Large intestine (tissue), 3 donors: ENCODE results near the gene GATAD2B. TPM values are rescaled to one million over a fixed set of nuclear protein-coding genes. Genes with fewer than 3 reads are reported as not detected.
A peak's percentile ranks its signal among the peaks of the same experiment; 100 is the strongest.
"Not testable (repeated sequence)": the region's sequence is repeated elsewhere in the genome, so short reads cannot be mapped to it uniquely, and the experiment has no call there.

ENCODE experiments used
- DNase-seq, 2 donors: peaks; one replicate each; pipeline versions ENCODE4 v3.0.0 to v3.0.0-alpha.2; 2013
- H3K27ac ChIP-seq: one replicate; pipeline ENCODE4 v1.5.1; 2013; ENCODE audit warnings: low read length
- H3K27me3 ChIP-seq: 2 replicates; pipeline ENCODE4 v1.6.1; 2013; ENCODE audit warnings: low read length; ENCODE audit not compliant: control insufficient read depth, insufficient read depth
- H3K36me3 ChIP-seq: 2 replicates; pipeline ENCODE4 v1.6.1; 2013; ENCODE audit warnings: low read length; ENCODE audit not compliant: control insufficient read depth, insufficient read depth
- H3K4me1 ChIP-seq: one replicate; pipeline ENCODE4 v1.6.1; 2013; ENCODE audit warnings: low read length; ENCODE audit not compliant: control insufficient read depth, insufficient read depth
- H3K4me3 ChIP-seq: one replicate; pipeline ENCODE4 v1.5.1; 2013; ENCODE audit warnings: low read length
- H3K9me3 ChIP-seq: one replicate; pipeline ENCODE4 v1.6.1; 2013; ENCODE audit warnings: mild to moderate bottlenecking, low read depth, low read length, moderate library complexity; ENCODE audit not compliant: control insufficient read depth
- WGBS: methylation state at CpG from one replicate; pipeline ENCODE4 v1.1.5; 2013; ENCODE audit warnings: low lambda C conversion rate; ENCODE audit not compliant: insufficient coverage; 5-methylcytosine and 5-hydroxymethylcytosine counted together
- polyA plus RNA-seq: library from polyadenylated mRNA; unstranded; fragments of 120-200 nt; gene quantifications from one replicate; pipeline ENCODE4 v1.2.1, GENCODE V29; 2013

Gene GATAD2B
- polyA plus RNA-seq, 1 donor: 13.5 TPM

DNA sequence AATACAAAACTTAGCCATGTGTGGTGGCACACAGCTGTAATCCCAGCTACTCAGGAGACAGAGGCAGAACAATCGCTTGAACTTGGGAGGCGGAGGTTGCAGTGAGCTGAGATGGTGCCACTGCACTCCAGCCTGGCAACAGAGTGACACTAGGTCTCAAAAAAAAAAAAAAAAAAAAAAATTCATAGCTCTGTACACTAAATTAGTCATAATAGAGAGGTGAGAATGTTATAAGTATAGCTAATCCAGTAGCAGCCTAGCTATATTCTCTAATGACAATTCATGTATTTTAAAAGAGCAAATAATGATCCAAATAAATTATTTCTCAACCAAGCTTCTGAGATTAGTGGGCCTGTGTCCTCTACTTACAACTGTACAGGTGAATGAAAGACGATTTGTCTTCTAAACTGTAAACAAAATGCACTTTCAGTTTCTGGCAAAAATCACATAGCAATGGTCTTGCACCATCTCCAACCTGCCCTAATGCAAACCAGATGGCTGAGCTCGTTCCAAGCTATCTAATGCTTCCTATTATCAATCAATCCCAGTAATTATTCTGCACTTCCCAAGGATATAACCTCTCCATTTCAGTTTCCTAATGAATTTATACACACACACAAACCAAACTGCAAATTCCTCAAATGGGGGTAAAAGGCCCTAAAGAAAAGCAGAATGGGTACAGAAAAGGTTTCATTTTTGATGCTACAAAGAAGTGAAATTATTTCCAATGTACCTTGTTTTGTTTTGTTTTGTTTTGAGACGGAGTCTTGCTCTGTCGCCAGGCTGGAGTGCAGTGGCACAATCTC is 56.5 kb downstream of the GATAD2B start:
- peak in 1 of 2 donors; percentile 20 for DNase-seq
- peaks cover 5% of the 10 kb centered on the region for H3K9me3 ChIP-seq
- no peak overlapping the region for H3K4me3 ChIP-seq
- H3K36me3 ChIP-seq: peaks cover 2% of the 10 kb centered on the region
- no peaks in the 10 kb centered on the region for H3K27me3 ChIP-seq
- WGBS: 94% methylated on average over 2 of the region's 6 CpGs
- H3K27ac ChIP-seq: no peak overlapping the region
- H3K4me1 ChIP-seq: no peaks in the 10 kb centered on the region

DNA sequence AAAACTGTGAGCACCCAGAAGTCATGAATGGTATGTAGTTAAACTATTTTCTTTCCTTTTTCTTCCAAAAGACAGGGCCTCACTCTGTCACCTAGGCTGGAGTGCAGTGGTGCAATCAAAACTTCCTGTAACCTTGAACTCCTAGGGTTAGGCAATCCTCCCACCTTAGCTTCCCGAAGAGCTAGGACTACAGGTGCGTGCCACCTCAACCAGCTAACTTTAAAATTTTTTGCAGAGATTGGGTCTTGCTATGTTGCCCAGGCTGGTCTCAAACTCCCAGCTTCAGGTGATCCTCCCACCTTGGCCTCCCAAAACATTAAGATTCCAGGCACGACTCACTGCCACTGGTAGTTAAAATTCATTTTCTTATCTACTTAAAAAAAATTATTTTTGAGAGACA is 62.5 kb downstream of the GATAD2B start:
- no peak for DNase-seq
- no peaks in the 10 kb centered on the region for H3K36me3 ChIP-seq
- no peaks in the 10 kb centered on the region for H3K4me1 ChIP-seq
- H3K27me3 ChIP-seq: no peaks in the 10 kb centered on the region
- no peak overlapping the region for H3K27ac ChIP-seq
- no peaks in the 10 kb centered on the region for H3K9me3 ChIP-seq
- no CpG with 5 or more reads among the region's 3 CpGs for WGBS
- H3K4me3 ChIP-seq: no peak overlapping the region

DNA sequence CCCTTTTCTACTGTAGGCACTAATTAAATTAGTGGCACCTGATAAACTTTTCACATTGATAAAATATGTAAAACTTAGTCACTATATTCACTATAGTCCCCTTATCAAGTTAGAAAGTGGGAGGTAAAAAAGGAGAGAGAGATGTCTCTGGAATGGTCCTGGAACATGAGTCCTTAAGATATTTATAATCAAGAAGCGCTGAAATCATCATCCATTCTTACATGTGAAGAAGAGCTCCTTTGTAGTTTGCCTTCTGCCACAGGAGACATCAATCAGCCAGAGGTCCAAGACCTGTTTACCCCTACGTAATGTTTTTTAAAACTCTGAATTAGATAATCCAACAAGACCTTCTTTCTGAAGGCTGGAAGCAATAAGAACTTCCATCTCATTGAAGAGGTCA is 65.3 kb downstream of the GATAD2B start:
- WGBS: no CpG with 5 or more reads among the region's 2 CpGs
- DNase-seq: no peak
- Histone ChIP-seq H3K4me3 (no peak overlapping the region), H3K9me3 (no peaks in the 10 kb centered on the region), H3K27me3 (no peaks in the 10 kb centered on the region), H3K36me3 (peaks cover 8% of the 10 kb centered on the region), H3K27ac (no peak overlapping the region), H3K4me1 (no peaks in the 10 kb centered on the region)

DNA sequence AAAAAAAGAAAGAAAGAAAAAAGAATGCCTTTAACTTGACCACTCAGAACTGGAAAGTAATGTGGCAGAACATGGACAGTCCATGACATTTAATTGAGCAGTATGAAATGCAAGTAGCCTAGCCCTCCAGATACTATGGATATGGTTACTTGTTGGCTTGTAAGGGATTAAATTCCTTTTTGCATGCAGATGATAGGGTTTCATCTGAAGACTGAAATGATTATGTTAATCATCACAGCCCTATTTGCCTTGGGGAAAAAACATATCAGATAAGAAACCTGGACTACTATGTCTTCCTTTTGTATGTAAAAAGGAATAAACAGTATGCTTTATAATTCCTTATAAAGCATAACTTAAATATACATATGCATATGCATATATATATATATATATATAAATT is 66.0 kb downstream of the GATAD2B start:
- H3K4me1 ChIP-seq: no peaks in the 10 kb centered on the region
- DNase-seq: no peak
- no peak overlapping the region for H3K4me3 ChIP-seq
- no peaks in the 10 kb centered on the region for H3K27me3 ChIP-seq
- H3K27ac ChIP-seq: no peak overlapping the region
- no peaks in the 10 kb centered on the region for H3K9me3 ChIP-seq
- H3K36me3 ChIP-seq: peaks cover 13% of the 10 kb centered on the region

DNA sequence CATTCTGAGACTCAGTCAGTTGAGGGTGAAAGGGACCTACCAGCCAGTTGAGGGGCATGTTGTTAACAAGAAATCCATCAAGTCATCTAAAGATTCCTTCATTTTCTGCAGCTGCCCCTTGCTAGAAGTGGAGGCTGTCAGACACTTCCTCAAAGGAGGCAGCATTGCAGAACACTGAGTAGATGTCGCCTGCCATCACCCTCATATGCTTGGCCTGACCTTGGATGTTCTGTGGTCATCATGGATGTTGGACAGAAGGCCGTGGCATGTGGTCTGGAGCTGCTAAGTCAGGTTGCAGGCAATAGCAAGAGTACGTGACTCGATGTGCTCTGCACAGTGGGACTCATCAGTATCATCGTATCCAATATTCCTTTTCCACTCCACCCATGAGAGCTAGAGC is 70.6 kb downstream of the GATAD2B start:
- H3K4me3 ChIP-seq: no peak overlapping the region
- H3K27me3 ChIP-seq: no peaks in the 10 kb centered on the region
- no peaks in the 10 kb centered on the region for H3K4me1 ChIP-seq
- no peak for DNase-seq
- no peak overlapping the region for H3K27ac ChIP-seq
- peaks cover 15% of the 10 kb centered on the region for H3K36me3 ChIP-seq
- H3K9me3 ChIP-seq: no peaks in the 10 kb centered on the region
- WGBS: no CpG with 5 or more reads among the region's 5 CpGs

DNA sequence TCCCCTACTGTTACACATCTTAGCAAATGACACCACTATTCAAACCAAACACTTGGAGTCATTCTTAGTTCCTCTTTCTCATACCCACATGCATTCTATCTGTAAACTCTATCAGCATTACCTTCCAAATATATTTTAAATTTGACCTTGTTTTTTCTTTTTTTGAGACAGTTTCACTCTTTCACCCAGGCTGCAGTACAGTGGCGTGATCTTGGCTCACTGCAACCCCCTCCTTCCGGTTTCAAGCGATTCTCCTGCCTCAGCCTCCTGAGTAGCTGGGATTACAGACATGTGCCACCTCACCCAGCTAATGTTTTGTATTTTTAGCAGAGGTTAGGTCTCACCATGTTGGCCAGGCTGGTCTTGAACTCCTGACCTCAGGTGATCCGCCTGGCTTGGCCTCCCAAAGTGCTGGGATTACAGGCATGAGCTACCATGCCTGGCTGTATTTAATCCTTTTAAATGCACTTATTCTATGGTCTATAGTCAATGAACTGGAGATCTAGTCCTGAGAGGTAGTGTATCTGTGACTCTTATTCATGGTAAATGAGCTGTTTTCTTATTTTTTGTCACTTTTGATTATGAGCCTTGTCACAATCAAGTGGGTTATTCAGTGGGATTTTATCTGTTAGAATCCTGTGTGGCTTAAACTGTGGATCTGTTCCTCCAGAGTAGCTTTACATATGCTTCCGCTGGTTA is 73.1 kb downstream of the GATAD2B start:
- H3K4me3 ChIP-seq: no peak overlapping the region
- no peaks in the 10 kb centered on the region for H3K9me3 ChIP-seq
- H3K27me3 ChIP-seq: no peaks in the 10 kb centered on the region
- H3K4me1 ChIP-seq: no peaks in the 10 kb centered on the region
- H3K36me3 ChIP-seq: peaks cover 15% of the 10 kb centered on the region
- WGBS: no CpG with 5 or more reads among the region's 5 CpGs
- no peak overlapping the region for H3K27ac ChIP-seq
- DNase-seq: no peak

DNA sequence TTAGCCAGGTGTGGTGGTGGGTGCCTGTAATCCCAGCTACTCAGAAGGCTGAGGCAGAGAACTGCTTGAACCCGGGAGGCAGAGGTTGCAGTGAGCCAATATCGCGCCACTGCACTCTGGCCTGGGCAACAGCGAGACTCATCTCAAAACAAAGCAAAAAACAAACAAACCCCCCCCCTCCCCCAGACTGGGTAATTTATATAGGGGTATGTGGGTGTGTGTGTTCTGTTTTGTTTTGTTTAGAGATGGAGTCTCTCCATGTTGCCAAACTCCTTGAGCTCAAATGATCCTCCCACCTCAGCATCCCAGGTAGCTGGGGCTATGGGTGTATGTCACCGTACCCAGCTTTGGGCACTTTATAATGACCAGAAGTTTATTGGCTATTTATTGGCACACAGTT is 74.0 kb downstream of the GATAD2B start:
- no peak for DNase-seq
- no peak overlapping the region for H3K27ac ChIP-seq
- no CpG with 5 or more reads among the region's 5 CpGs for WGBS

DNA sequence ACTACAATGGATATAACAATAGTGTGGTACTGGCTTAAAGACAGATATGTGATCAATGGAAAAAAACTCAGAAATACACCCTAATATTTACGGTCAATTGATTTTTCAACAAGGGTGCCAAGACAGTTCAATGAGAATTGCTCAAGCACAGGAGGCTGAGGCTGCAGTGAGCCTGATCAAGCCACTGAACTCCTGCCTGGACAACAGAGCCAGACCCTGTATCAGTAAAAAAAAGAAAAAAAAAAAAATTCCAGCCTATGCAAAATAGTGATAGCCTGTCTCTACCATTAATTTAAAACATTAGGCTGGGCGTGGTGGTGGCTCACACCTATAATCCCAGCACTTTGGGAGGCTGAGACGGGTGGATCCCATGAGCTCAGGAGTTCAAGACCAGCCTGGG is 77.6 kb downstream of the GATAD2B start:
- no CpG with 5 or more reads among the region's 3 CpGs for WGBS

More for the DNA sequence above, 74.0 kb downstream of the GATAD2B start:
- Histone ChIP-seq H3K4me1 (no peaks in the 10 kb centered on the region), H3K4me3 (no peak overlapping the region), H3K9me3 (no peaks in the 10 kb centered on the region), H3K36me3 (peaks cover 15% of the 10 kb centered on the region), H3K27me3 (no peaks in the 10 kb centered on the region)

DNA sequence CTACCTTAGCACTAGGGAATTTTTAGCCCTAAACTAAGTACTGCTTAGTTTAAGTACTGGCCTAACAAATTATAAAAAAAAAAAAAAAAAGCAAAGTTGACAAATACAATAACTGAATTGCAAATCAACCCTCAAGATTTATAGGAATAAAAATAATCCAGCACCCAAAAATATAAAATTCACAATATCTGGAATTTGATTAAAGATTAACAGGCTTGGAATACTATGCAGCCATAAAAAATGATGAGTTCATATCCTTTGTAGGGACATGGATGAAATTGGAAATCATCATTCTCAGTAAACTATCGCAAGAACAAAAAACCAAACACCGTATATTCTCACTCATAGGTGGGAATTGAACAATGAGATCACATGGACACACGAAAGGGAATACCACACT is 78.4 kb downstream of the GATAD2B start:
- H3K4me1 ChIP-seq, DNase-seq, H3K36me3 ChIP-seq, H3K4me3 ChIP-seq, H3K27ac ChIP-seq, H3K9me3 ChIP-seq, H3K27me3 ChIP-seq: not testable (repeated sequence)
- WGBS: no CpG with 5 or more reads among the region's 3 CpGs

More for the DNA sequence above, 77.6 kb downstream of the GATAD2B start:
- no peak overlapping the region for H3K27ac ChIP-seq
- no peaks in the 10 kb centered on the region for H3K9me3 ChIP-seq
- H3K27me3 ChIP-seq: no peaks in the 10 kb centered on the region
- H3K36me3 ChIP-seq: no peaks in the 10 kb centered on the region
- no peaks in the 10 kb centered on the region for H3K4me1 ChIP-seq
- no peak for DNase-seq
- H3K4me3 ChIP-seq: no peak overlapping the region

DNA sequence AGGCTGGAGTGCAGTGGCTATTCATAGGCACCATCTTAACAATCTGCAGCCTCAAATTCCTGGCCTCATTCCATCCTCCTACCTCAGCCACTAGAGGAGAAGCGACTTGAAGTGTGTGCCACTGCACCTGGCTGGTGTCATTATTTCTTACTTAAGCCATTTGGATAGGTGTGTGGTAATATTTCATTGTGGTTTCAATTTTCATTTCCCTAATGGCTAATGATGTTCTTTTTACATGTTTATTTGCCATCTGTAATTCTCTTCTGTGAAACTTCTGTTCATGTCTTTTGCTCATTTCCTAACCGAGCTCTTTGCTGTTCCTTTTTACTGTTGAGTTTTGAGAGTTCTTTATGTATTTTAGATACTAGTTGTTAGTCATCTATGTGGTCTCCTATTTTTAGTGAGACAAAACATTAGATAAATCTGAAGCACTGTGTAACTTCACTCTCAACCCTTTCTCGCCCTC is 80.7 kb downstream of the GATAD2B start:
- DNase-seq: no peak
- Histone ChIP-seq H3K9me3 (no peaks in the 10 kb centered on the region), H3K4me3 (no peak overlapping the region), H3K36me3 (no peaks in the 10 kb centered on the region), H3K4me1 (no peaks in the 10 kb centered on the region), H3K27me3 (no peaks in the 10 kb centered on the region), H3K27ac (no peak overlapping the region)
- WGBS: 80% methylated on average over 1 of the region's 3 CpGs
